Measurements from ENCODE around the gene ADAP2. TPM values are rescaled to one million over a fixed set of nuclear protein-coding genes. Genes with fewer than 3 reads are reported as not detected.

Gene ADAP2
- total and polyA plus RNA-seq, 2 experiments from 2014 or later = 0.94 TPM

Small RNAs within 50 kb of the gene (small RNA-seq; reads per million reads assigned to genes)
- gene AC138207.3 (ENCODE audit: low replicate concordance) (not detected), gene RN7SL138P (ENCODE audit: low replicate concordance) (not detected)

Other genes with a start within 250 kb of the ADAP2 start
- gene CRLF3, start 97.3 kb upstream of the ADAP2 start, total RNA-seq (2014; rRNA removed; shearing (Covaris generic)) = 24.2 and 25.1 TPM in 2 replicates
- gene CRLF3, start 97.3 kb upstream of the ADAP2 start, polyA plus RNA-seq (2016; fragmentation: Nextera tagmentation; extraction: Ambion mirVana) = 28.6 and 31.7 TPM in 2 replicates
- 22.7 and 24.2 TPM in 2 replicates for gene ATAD5, start 90.0 kb upstream of the ADAP2 start, total RNA-seq (2014; rRNA removed; shearing (Covaris generic))
- gene ATAD5, start 90.0 kb upstream of the ADAP2 start, polyA plus RNA-seq (2016; fragmentation: Nextera tagmentation; extraction: Ambion mirVana) = 21.1 and 30.9 TPM in 2 replicates
- 10.9 and 15.9 TPM in 2 replicates for gene TEFM, start 15.7 kb upstream of the ADAP2 start, total RNA-seq (2014; rRNA removed; shearing (Covaris generic))
- gene TEFM, start 15.7 kb upstream of the ADAP2 start, polyA plus RNA-seq (2016; fragmentation: Nextera tagmentation; extraction: Ambion mirVana) = 29.4 and 33.3 TPM in 2 replicates
- 3.7 and 9.4 TPM in 2 replicates for gene RNF135, start 49.1 kb downstream of the ADAP2 start, total RNA-seq (2014; rRNA removed; shearing (Covaris generic))
- 6.8 and 9.8 TPM in 2 replicates for gene RNF135, start 49.1 kb downstream of the ADAP2 start, polyA plus RNA-seq (2016; fragmentation: Nextera tagmentation; extraction: Ambion mirVana)
- 48.3 and 49.7 TPM in 2 replicates for gene NF1, start 173.0 kb downstream of the ADAP2 start, total RNA-seq (2014; rRNA removed; shearing (Covaris generic))
- 11.9 and 16.3 TPM in 2 replicates for gene NF1, start 173.0 kb downstream of the ADAP2 start, polyA plus RNA-seq (2016; fragmentation: Nextera tagmentation; extraction: Ambion mirVana)

Data from GM23338 (cell line).